ENCODE data around the gene FH. TPM values are rescaled to one million over a fixed set of nuclear protein-coding genes. Genes with fewer than 3 reads are reported as not detected.

Gene FH
- total RNA-seq, 1 experiment from 2014 or later = 87.5 TPM

- Histone ChIP-seq H3K36me3 (no peaks in the 10 kb centered on the region), H3K27ac (no peak overlapping the region), H3K4me3 (no peak overlapping the region), H3K4me1 (no peaks in the 10 kb centered on the region), H3K9me3 (replicated peaks) (no peaks in the 10 kb centered on the region), H3K27me3 (no peaks in the 10 kb centered on the region)
- no peak for DNase-seq
Observed at GRCh38 chr1:241533326-241534115, 14.0 kb upstream of the FH start.

- Histone ChIP-seq H3K36me3 (no peaks in the 10 kb centered on the region), H3K27me3 (no peaks in the 10 kb centered on the region), H3K9me3 (replicated peaks) (no peaks in the 10 kb centered on the region), H3K4me3 (no peak overlapping the region), H3K4me1 (no peaks in the 10 kb centered on the region), H3K27ac (no peak overlapping the region)
- no peak for DNase-seq
Observed at GRCh38 chr1:241532864-241533263, 13.3 kb upstream of the FH start.

- Histone ChIP-seq H3K4me3 (peak within 1 kb of the TSS; percentile 61), H3K4me1 (no peaks in the 10 kb centered on the region), H3K27me3 (no peaks in the 10 kb centered on the region), H3K27ac (no peak within 1 kb of the TSS), H3K9me3 (replicated peaks) (no peaks in the 10 kb centered on the region), H3K36me3 (no peaks in the 10 kb centered on the region)
- peak in 1 of 2 experiments; percentile 36 for DNase-seq
Observed at GRCh38 chr1:241532162-241532531, 12.6 kb upstream of the FH start, which contains the start of gene KMO. Gene KMO, plus strand, starts transcription at chr1:241532378. Its CDS starts 67 bp downstream, at chr1:241532445.

- Histone ChIP-seq H3K27ac (no peak overlapping the region), H3K9me3 (replicated peaks) (no peaks in the 10 kb centered on the region), H3K27me3 (no peaks in the 10 kb centered on the region), H3K4me1 (no peaks in the 10 kb centered on the region), H3K36me3 (no peaks in the 10 kb centered on the region), H3K4me3 (peak overlapping the region; percentile 61)
- DNase-seq = peak in 1 of 2 experiments; percentile 65
Observed at GRCh38 chr1:241531195-241532161, 11.9 kb upstream of the FH start.

- Histone ChIP-seq H3K27ac (no peak overlapping the region), H3K4me1 (no peaks in the 10 kb centered on the region), H3K4me3 (no peak overlapping the region), H3K27me3 (no peaks in the 10 kb centered on the region), H3K9me3 (replicated peaks) (no peaks in the 10 kb centered on the region), H3K36me3 (no peaks in the 10 kb centered on the region)
- DNase-seq = no peak
Observed at GRCh38 chr1:241527146-241527545, 7.6 kb upstream of the FH start.

GRCh38 chr1:241525026-241525425, 5.5 kb upstream of the FH start:
- H3K36me3 ChIP-seq = no peaks in the 10 kb centered on the region
- H3K4me1 ChIP-seq = no peaks in the 10 kb centered on the region
- no peak overlapping the region for H3K4me3 ChIP-seq
- H3K27ac ChIP-seq = no peak overlapping the region
- no peaks in the 10 kb centered on the region for H3K9me3 ChIP-seq (replicated peaks)
- H3K27me3 ChIP-seq = no peaks in the 10 kb centered on the region
- no peak for DNase-seq

GRCh38 chr1:241521718-241522117, 2.2 kb upstream of the FH start:
- Histone ChIP-seq H3K27ac (no peak overlapping the region), H3K36me3 (no peaks in the 10 kb centered on the region), H3K9me3 (replicated peaks) (no peaks in the 10 kb centered on the region), H3K27me3 (no peaks in the 10 kb centered on the region), H3K4me1 (0 out of 2 replicates have a peak, but pooled peaks cover 2% of the 10 kb centered on the region), H3K4me3 (no peak overlapping the region)
- no peak for DNase-seq

GRCh38 chr1:241520080-241520465, 518 bp upstream of the FH start:
- no peaks in the 10 kb centered on the region for H3K27me3 ChIP-seq
- no peaks in the 10 kb centered on the region for H3K9me3 ChIP-seq (replicated peaks)
- DNase-seq = no peak
- H3K4me1 ChIP-seq = 0 out of 2 replicates have a peak, but pooled peaks cover 2% of the 10 kb centered on the region
- H3K36me3 ChIP-seq = peaks cover 9% of the 10 kb centered on the region
- peak overlapping the region; percentile 80 for H3K4me3 ChIP-seq
- H3K27ac ChIP-seq = peak overlapping the region; percentile 21; the same call in 1 of the 2 replicates

GRCh38 chr1:241518476-241519307, 863 bp downstream of the FH start:
- H3K9me3 ChIP-seq (replicated peaks) = no peaks in the 10 kb centered on the region
- H3K27me3 ChIP-seq = no peaks in the 10 kb centered on the region
- peak overlapping the region; percentile 71 for H3K27ac ChIP-seq
- H3K36me3 ChIP-seq = peaks cover 14% of the 10 kb centered on the region
- peak overlapping the region; percentile 80 for H3K4me3 ChIP-seq
- H3K4me1 ChIP-seq = 0 out of 2 replicates have a peak, but pooled peaks cover 2% of the 10 kb centered on the region
- DNase-seq = peak in 1 of 2 experiments; percentile 20

GRCh38 chr1:241513378-241513777, 6.2 kb downstream of the FH start:
- H3K4me1 ChIP-seq = 0 out of 2 replicates have a peak, but pooled peaks cover 2% of the 10 kb centered on the region
- no peak for DNase-seq
- H3K9me3 ChIP-seq (replicated peaks) = no peaks in the 10 kb centered on the region
- H3K27ac ChIP-seq = no peak overlapping the region
- no peaks in the 10 kb centered on the region for H3K27me3 ChIP-seq
- peaks cover 46% of the 10 kb centered on the region for H3K36me3 ChIP-seq
- no peak overlapping the region for H3K4me3 ChIP-seq

- H3K36me3 ChIP-seq = peaks cover 53% of the 10 kb centered on the region
Observed at GRCh38 chr1:241507189-241507863, 12.2 kb downstream of the FH start.

GRCh38 chr1:241503444-241503843, 16.1 kb downstream of the FH start:
- no peak for DNase-seq
- Histone ChIP-seq H3K27ac (no peak overlapping the region), H3K36me3 (peaks cover 57% of the 10 kb centered on the region), H3K4me3 (no peak overlapping the region), H3K9me3 (replicated peaks) (no peaks in the 10 kb centered on the region), H3K27me3 (no peaks in the 10 kb centered on the region), H3K4me1 (no peaks in the 10 kb centered on the region)

More at GRCh38 chr1:241507189-241507863, 12.2 kb downstream of the FH start:
- Histone ChIP-seq H3K4me1 (no peaks in the 10 kb centered on the region), H3K9me3 (replicated peaks) (no peaks in the 10 kb centered on the region), H3K4me3 (no peak overlapping the region), H3K27ac (no peak overlapping the region), H3K27me3 (no peaks in the 10 kb centered on the region)
- DNase-seq = no peak

- H3K36me3 ChIP-seq = peaks cover 60% of the 10 kb centered on the region
- H3K27ac ChIP-seq = no peak overlapping the region
- H3K27me3 ChIP-seq = no peaks in the 10 kb centered on the region
- H3K4me3 ChIP-seq = no peak overlapping the region
- DNase-seq = peak in 1 of 2 experiments; percentile 26
- no peaks in the 10 kb centered on the region for H3K9me3 ChIP-seq (replicated peaks)
- no peaks in the 10 kb centered on the region for H3K4me1 ChIP-seq
Observed at GRCh38 chr1:241499910-241500309, 19.6 kb downstream of the FH start.

- no peaks in the 10 kb centered on the region for H3K9me3 ChIP-seq (replicated peaks)
- no peaks in the 10 kb centered on the region for H3K27me3 ChIP-seq
- H3K4me3 ChIP-seq = no peak overlapping the region
- H3K4me1 ChIP-seq = no peaks in the 10 kb centered on the region
- H3K36me3 ChIP-seq = peaks cover 36% of the 10 kb centered on the region
- DNase-seq = peak in 1 of 2 experiments; percentile 24
- no peak overlapping the region for H3K27ac ChIP-seq
Observed at GRCh38 chr1:241495741-241496140, 23.8 kb downstream of the FH start.
